KMS-11 (cell line): ENCODE data around the gene PDPN.

ENCODE experiments used
- H2AFZ ChIP-seq: fragments of 200-600 bp; sonication (generic); 2 replicates; pipeline ENCODE4 v1.6.1; 2016; ENCODE audit warnings: antibody characterized with exemption, mixed run types, low read depth
- H3K27ac ChIP-seq: fragments of 200-600 bp; sonication (generic); 2 replicates; pipeline ENCODE4 v1.6.1; 2016; ENCODE audit warnings: mild to moderate bottlenecking, mixed run types
- H3K27me3 ChIP-seq: fragments of 200-600 bp; sonication (generic); 2 replicates; pipeline ENCODE4 v1.6.1; 2017; ENCODE audit warnings: mild to moderate bottlenecking, low read depth, mixed run types, moderate library complexity; ENCODE audit not compliant: insufficient read depth
- H3K36me3 ChIP-seq: fragments of 200-600 bp; sonication (generic); 2 replicates; pipeline ENCODE4 v1.6.1; 2017; ENCODE audit warnings: mild to moderate bottlenecking, mixed run types; ENCODE audit not compliant: insufficient read depth
- H3K4me1 ChIP-seq: fragments of 200-600 bp; sonication (generic); 2 replicates; pipeline ENCODE4 v1.6.1; 2016; ENCODE audit warnings: mild to moderate bottlenecking, low read depth, mixed run types; ENCODE audit not compliant: poor library complexity, severe bottlenecking
- H3K4me2 ChIP-seq: fragments of 200-600 bp; sonication (generic); 2 replicates; pipeline ENCODE4 v1.7.0; 2016; ENCODE audit warnings: mild to moderate bottlenecking, mixed run types
- H3K4me3 ChIP-seq: fragments of 200-600 bp; sonication (generic); IDR thresholded peaks from 2 replicates; pipeline ENCODE4 v1.6.1; 2017; ENCODE audit warnings: low read depth, low read length, mixed read lengths; ENCODE audit not compliant: insufficient read depth
- H3K79me2 ChIP-seq: fragments of 200-600 bp; sonication (generic); 2 replicates; pipeline ENCODE4 v1.6.1; 2016; ENCODE audit warnings: low read depth, mixed run types; ENCODE audit not compliant: insufficient read depth
- H3K9ac ChIP-seq: fragments of 200-600 bp; sonication (generic); 2 replicates; pipeline ENCODE4 v1.6.1; 2016; ENCODE audit warnings: mild to moderate bottlenecking, mixed run types
- H4K20me1 ChIP-seq: fragments of 200-600 bp; sonication (generic); 2 replicates; pipeline ENCODE4 v1.6.1; 2016; ENCODE audit warnings: mild to moderate bottlenecking, mixed run types; ENCODE audit not compliant: insufficient read depth
- TF ChIP-seq, protein P1 (sequence below): fragments of 200-600 bp; sonication (generic); conservative IDR thresholded peaks from 2 replicates; pipeline ENCODE4 v1.6.1; 2017; ENCODE audit warnings: low read depth, mild to moderate bottlenecking, antibody characterized with exemption, low read length, moderate library complexity, mixed read lengths

PDPN gene

DNA sequence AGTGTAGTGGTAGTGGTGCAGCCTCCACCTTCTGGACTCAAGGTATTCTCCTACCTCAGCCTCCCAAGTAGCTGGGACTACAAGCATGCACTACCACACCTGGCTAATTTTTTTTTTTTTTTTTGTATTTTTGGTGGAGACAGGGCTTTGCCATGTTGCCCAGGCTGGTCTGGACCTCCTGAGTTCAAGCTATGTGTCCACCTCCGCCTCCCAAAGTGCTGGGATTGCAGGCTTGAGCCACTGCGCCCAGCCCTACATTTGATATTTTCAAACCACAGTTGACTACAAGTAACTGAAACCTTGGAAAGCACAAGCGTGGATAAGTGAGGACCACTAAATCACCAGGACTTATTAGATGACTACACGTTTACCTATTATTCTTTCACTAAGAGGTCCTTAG lies 10.0 kb upstream of the PDPN start:
- no peaks in the 10 kb centered on the region for H4K20me1 ChIP-seq
- H3K27me3 ChIP-seq, result peaks cover 11% of the 10 kb centered on the region; the same call in 1 of the 2 replicates
- H3K79me2 ChIP-seq, result no peaks in the 10 kb centered on the region
- no peak overlapping the region for H3K4me3 ChIP-seq
- no peak overlapping the region for H2AFZ ChIP-seq
- no peak overlapping the region for H3K4me2 ChIP-seq
- TF ChIP-seq, protein P1, sequence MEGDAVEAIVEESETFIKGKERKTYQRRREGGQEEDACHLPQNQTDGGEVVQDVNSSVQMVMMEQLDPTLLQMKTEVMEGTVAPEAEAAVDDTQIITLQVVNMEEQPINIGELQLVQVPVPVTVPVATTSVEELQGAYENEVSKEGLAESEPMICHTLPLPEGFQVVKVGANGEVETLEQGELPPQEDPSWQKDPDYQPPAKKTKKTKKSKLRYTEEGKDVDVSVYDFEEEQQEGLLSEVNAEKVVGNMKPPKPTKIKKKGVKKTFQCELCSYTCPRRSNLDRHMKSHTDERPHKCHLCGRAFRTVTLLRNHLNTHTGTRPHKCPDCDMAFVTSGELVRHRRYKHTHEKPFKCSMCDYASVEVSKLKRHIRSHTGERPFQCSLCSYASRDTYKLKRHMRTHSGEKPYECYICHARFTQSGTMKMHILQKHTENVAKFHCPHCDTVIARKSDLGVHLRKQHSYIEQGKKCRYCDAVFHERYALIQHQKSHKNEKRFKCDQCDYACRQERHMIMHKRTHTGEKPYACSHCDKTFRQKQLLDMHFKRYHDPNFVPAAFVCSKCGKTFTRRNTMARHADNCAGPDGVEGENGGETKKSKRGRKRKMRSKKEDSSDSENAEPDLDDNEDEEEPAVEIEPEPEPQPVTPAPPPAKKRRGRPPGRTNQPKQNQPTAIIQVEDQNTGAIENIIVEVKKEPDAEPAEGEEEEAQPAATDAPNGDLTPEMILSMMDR, result no peak
- no peak overlapping the region for H3K9ac ChIP-seq
- H3K36me3 ChIP-seq, result no peaks in the 10 kb centered on the region
- no peak overlapping the region for H3K27ac ChIP-seq
- H3K4me1 ChIP-seq, result no peaks in the 10 kb centered on the region

DNA sequence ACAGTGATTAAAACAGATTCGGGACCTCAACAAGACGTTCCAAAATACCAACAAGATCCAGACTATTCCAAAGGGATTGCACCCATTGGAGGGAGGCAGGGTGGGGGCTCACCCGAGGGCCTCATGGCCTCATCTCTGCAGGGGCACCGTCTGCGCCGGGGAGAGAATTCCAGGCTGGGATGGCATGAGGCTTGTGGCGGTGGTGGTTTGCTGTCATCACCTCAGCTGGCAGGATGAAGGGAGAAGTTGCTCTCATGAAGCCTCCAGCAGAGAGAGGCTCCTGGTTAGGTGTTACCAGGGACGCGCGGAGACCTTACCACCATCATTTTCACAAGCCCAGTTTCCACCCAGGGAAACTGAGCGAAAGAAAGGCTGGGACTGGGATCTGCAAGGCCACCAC lies 6.7 kb upstream of the PDPN start:
- no peak overlapping the region for H3K4me3 ChIP-seq
- no peaks in the 10 kb centered on the region for H3K4me1 ChIP-seq
- TF ChIP-seq, protein P1, result no peak
- no peaks in the 10 kb centered on the region for H3K36me3 ChIP-seq
- H4K20me1 ChIP-seq, result no peaks in the 10 kb centered on the region
- no peak overlapping the region for H3K27ac ChIP-seq
- no peak overlapping the region for H3K9ac ChIP-seq
- H3K27me3 ChIP-seq, result peaks cover 16% of the 10 kb centered on the region; the same call in 1 of the 2 replicates
- H3K79me2 ChIP-seq, result no peaks in the 10 kb centered on the region
- H2AFZ ChIP-seq, result no peak overlapping the region
- no peak overlapping the region for H3K4me2 ChIP-seq

GRCh38 chr1:13577846-13578245 lies 5.8 kb upstream of the PDPN start:
- Histone ChIP-seq H3K27me3 (peaks cover 16% of the 10 kb centered on the region; the same call in 1 of the 2 replicates), H3K27ac (no peak overlapping the region), H3K36me3 (no peaks in the 10 kb centered on the region), H2AFZ (no peak overlapping the region), H3K4me2 (no peak overlapping the region), H3K9ac (no peak overlapping the region), H3K4me3 (no peak overlapping the region), H3K79me2 (no peaks in the 10 kb centered on the region), H4K20me1 (no peaks in the 10 kb centered on the region), H3K4me1 (no peaks in the 10 kb centered on the region)
- TF ChIP-seq, protein P1, result no peak

DNA sequence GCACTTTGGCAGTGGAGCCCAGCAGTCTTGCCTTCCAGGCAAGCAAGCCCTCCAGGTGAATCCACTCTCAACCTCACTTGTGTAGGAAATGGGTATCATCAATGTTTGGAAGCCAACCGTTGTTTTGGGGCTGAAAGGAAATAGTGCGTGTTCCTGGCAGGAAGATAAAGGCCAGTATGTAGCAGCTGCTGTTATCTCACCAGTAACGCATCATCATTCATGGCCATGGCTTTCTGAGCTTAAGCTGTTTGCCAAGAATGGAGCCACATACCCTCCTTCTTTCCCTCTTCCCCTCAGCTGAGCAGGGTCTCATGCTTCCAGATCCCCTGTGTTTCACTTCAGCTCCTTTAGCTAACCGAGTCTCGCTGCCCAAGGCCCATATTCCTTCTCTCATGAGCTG lies 2.2 kb upstream of the PDPN start:
- Histone ChIP-seq H3K79me2 (no peaks in the 10 kb centered on the region), H4K20me1 (no peaks in the 10 kb centered on the region), H3K27me3 (peaks cover 14% of the 10 kb centered on the region; the same call in 1 of the 2 replicates), H3K4me2 (no peak overlapping the region), H3K27ac (no peak overlapping the region), H3K4me1 (no peaks in the 10 kb centered on the region), H3K9ac (no peak overlapping the region), H2AFZ (no peak overlapping the region), H3K4me3 (no peak overlapping the region), H3K36me3 (no peaks in the 10 kb centered on the region)
- TF ChIP-seq, protein P1, result no peak
